HEK293 (cell line): Measurements from ENCODE around the gene ZNHIT2.

Experiments
- CTCF ChIP-seq: fragments of 450-650 bp; formaldehyde crosslinking; IDR thresholded peaks from 2 replicates; pipeline ENCODE4 v1.5.1; 2016; ENCODE audit warnings: missing biosample characterization, missing genetic modification characterization
- IKZF3 ChIP-seq: fragments of 450-650 bp; IDR thresholded peaks from 2 replicates; pipeline ENCODE4 v1.5.0; 2018; ENCODE audit warnings: missing biosample characterization, mild to moderate bottlenecking, missing genetic modification characterization, moderate library complexity
- SALL2 ChIP-seq: fragments of 450-650 bp; formaldehyde crosslinking; IDR thresholded peaks from 2 replicates; pipeline ENCODE4 v1.5.0; 2017; ENCODE audit warnings: missing biosample characterization, mild to moderate bottlenecking, missing genetic modification characterization, borderline replicate concordance
- SETDB1 ChIP-seq: IDR thresholded peaks from one replicate; pipeline ENCODE4 v1.6.1; 2017; ENCODE audit warnings: mild to moderate bottlenecking, low read length, moderate library complexity, mixed read lengths; ENCODE audit not compliant: insufficient read length
- ZNF157 ChIP-seq: fragments of 450-650 bp; formaldehyde crosslinking; IDR thresholded peaks from 2 replicates; pipeline ENCODE4 v1.5.1; 2016; ENCODE audit warnings: missing biosample characterization, missing genetic modification characterization
- ZNF24 ChIP-seq: fragments of 450-650 bp; formaldehyde crosslinking; IDR thresholded peaks from 2 replicates; pipeline ENCODE4 v1.5.1; 2016; ENCODE audit warnings: missing biosample characterization, missing genetic modification characterization
- ZNF274 ChIP-seq, 2 experiments: fragments of 200-500 bp in 1 of 2; fragments of 450-650 bp in 1 of 2; sonication (Bioruptor generic) in 1 of 2; formaldehyde crosslinking in 1 of 2; IDR thresholded peaks; 2 replicates each; pipeline versions ENCODE4 v1.5.1 to v1.6.1; 2014 to 2016; ENCODE audit warnings: borderline replicate concordance in 1 of 2, inconsistent platforms in 1 of 2, low read length in 1 of 2, missing biosample characterization in 1 of 2, missing genetic modification characterization in 1 of 2
- ZNF514 ChIP-seq: fragments of 450-650 bp; formaldehyde crosslinking; IDR thresholded peaks from 2 replicates; pipeline ENCODE4 v1.5.1; 2016; ENCODE audit warnings: missing biosample characterization, missing genetic modification characterization
- ZNF776 ChIP-seq: fragments of 450-650 bp; formaldehyde crosslinking; IDR thresholded peaks from 2 replicates; pipeline ENCODE4 v1.5.0; 2017; ENCODE audit warnings: missing biosample characterization, missing genetic modification characterization, borderline replicate concordance
- ZNF830 ChIP-seq: fragments of 450-650 bp; IDR thresholded peaks from 2 replicates; pipeline ENCODE4 v1.5.0; 2018; ENCODE audit warnings: missing biosample characterization, missing genetic modification characterization, low read depth, mild to moderate bottlenecking, moderate library complexity
- ZSCAN23 ChIP-seq: fragments of 450-650 bp; formaldehyde crosslinking; IDR thresholded peaks from 2 replicates; pipeline ENCODE4 v1.5.1; 2016; ENCODE audit warnings: missing biosample characterization, missing genetic modification characterization

GRCh38 chr11:65083134-65083833 lies 34.2 kb downstream of the ZNHIT2 start:
- TF ChIP-seq CTCF (tag by site-specific recombination) (no peak), ZNF830 (no peak), ZNF24 (no peak), ZNF157 (tag by site-specific recombination) (no peak), ZSCAN23 (tag by site-specific recombination) (no peak), ZNF274 (IDR thresholded peaks at IDR 0.05; ENCODE audit: low read length) (no peak), ZNF274 (tag by site-specific recombination; IDR thresholded peaks at IDR 0.05; ENCODE audit: borderline replicate concordance) (no peak), SETDB1 (no peak), IKZF3 (tag by site-specific recombination) (no peak), SALL2 (tag by site-specific recombination) (no peak), ZNF776 (tag by site-specific recombination) (no peak), ZNF514 (tag by site-specific recombination) (no peak)
